Neutrophil (primary cell): ENCODE results near the gene LDLRAD4.

Experiments used
- H3K27ac ChIP-seq: fragments of 200-600 bp; sonication (generic); 2 replicates; pipeline ENCODE4 v1.5.1; 2016; ENCODE audit warnings: mild to moderate bottlenecking, moderate library complexity
- H3K27me3 ChIP-seq: fragments of 200-600 bp; sonication (generic); 2 replicates; pipeline ENCODE4 v1.6.0; 2016; ENCODE audit warnings: mild to moderate bottlenecking
- H3K36me3 ChIP-seq: fragments of 200-600 bp; sonication (generic); 2 replicates; pipeline ENCODE4 v1.5.1; 2017
- H3K4me1 ChIP-seq, 2 experiments: fragments of 200-600 bp in 1 of 2; sonication (generic) in 1 of 2; 1 replicate in 1 of 2; 2 replicates in 1 of 2; pipeline versions ENCODE4 v1.5.1 to v1.6.1; 2013 to 2016; ENCODE audit warnings: low read depth in 1 of 2, low read length in 1 of 2, mild to moderate bottlenecking in 1 of 2, moderate library complexity in 1 of 2; ENCODE audit not compliant: control insufficient read depth in 1 of 2, insufficient read depth in 1 of 2
- H3K4me3 ChIP-seq, 2 experiments: fragments of 200-600 bp in 1 of 2; sonication (generic) in 1 of 2; 1 replicate in 1 of 2; 2 replicates in 1 of 2; pipeline ENCODE4 v1.5.1; 2013 to 2016; ENCODE audit warnings: low read depth in 1 of 2, low read length in 1 of 2, mild to moderate bottlenecking in 1 of 2, moderate library complexity in 1 of 2
- H3K9me3 ChIP-seq: fragments of 200-600 bp; sonication (generic); 2 replicates; pipeline ENCODE4 v1.5.1; 2016
- TF ChIP-seq, protein P1 (sequence below): fragments of 200-600 bp; sonication (generic); IDR thresholded peaks from 2 replicates; pipeline ENCODE4 v1.5.1; 2016; ENCODE audit warnings: antibody characterized with exemption

LDLRAD4 gene

DNA sequence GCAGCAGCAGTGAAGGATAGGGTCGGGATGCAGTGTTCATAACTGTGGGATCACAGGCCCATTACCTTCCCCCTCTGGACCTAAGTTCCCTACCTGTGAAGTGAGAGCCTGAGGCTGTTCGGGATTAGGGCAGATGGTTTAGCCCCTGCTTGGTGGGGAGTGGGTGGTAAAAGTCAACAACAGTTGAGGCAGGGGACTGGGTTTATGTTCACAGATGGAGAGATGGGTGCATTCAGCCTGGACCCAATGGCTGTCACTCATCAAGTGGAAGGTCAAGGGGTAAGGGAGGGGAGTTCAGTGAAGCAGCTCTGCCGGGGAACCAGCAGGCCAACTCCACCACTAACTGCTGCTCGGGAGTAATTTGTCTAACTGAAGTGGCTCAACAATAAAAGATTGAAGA is 327.4 kb downstream of the LDLRAD4 start:
- Histone ChIP-seq H3K36me3 (no peaks in the 10 kb centered on the region), H3K4me3 (no peak overlapping the region), H3K4me1 (no peaks in the 10 kb centered on the region), H3K9me3 (no peaks in the 10 kb centered on the region), H3K27me3 (no peaks in the 10 kb centered on the region), H3K27ac (no peak overlapping the region)
- TF ChIP-seq, protein P1, sequence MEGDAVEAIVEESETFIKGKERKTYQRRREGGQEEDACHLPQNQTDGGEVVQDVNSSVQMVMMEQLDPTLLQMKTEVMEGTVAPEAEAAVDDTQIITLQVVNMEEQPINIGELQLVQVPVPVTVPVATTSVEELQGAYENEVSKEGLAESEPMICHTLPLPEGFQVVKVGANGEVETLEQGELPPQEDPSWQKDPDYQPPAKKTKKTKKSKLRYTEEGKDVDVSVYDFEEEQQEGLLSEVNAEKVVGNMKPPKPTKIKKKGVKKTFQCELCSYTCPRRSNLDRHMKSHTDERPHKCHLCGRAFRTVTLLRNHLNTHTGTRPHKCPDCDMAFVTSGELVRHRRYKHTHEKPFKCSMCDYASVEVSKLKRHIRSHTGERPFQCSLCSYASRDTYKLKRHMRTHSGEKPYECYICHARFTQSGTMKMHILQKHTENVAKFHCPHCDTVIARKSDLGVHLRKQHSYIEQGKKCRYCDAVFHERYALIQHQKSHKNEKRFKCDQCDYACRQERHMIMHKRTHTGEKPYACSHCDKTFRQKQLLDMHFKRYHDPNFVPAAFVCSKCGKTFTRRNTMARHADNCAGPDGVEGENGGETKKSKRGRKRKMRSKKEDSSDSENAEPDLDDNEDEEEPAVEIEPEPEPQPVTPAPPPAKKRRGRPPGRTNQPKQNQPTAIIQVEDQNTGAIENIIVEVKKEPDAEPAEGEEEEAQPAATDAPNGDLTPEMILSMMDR, result no peak

DNA sequence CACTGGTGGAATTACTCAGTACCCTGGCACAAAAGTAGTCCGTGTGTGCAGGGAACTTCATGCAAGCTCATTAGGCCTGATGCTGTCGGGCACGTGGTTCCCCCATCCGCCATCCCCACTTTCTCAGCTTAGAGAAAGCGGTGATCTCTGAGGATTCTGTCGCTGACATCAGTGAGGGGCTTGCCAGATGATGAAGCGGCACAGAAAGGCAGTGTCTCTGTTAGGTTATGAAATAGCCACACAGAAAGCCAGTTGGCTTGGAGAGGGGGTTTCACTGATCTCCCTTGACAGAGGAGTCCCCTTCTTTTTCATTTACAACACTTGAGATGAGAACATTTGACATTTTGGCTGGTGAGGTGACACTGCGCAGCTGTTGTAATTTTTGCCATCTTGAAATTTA is 328.1 kb downstream of the LDLRAD4 start:
- Histone ChIP-seq H3K9me3 (no peaks in the 10 kb centered on the region), H3K27ac (no peak overlapping the region), H3K4me3 (no peak overlapping the region), H3K27me3 (no peaks in the 10 kb centered on the region), H3K4me1 (no peaks in the 10 kb centered on the region), H3K36me3 (no peaks in the 10 kb centered on the region)
- TF ChIP-seq, protein P1, result no peak

DNA sequence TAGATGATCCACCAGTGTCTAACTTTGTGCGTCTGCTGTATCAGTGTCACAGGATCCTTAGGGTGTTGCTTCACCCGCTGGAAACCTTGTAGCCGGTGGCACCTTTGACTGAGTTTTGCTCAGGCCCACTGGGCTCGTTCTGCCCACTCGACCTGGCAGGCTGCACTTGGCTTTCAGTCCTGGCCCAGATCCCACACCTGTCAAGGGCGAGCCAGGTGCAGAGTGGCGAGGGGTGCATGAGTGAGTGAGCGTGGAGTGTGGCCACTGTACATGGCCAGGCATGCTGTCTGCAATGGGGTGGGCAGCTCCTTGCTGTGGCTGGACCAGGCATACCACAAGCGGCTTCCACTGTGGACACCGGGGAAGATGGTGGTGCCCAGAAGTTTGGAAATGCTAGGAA is 328.8 kb downstream of the LDLRAD4 start:
- no peaks in the 10 kb centered on the region for H3K9me3 ChIP-seq
- TF ChIP-seq, protein P1, result no peak
- H3K4me3 ChIP-seq, result no peak overlapping the region
- no peaks in the 10 kb centered on the region for H3K36me3 ChIP-seq
- no peaks in the 10 kb centered on the region for H3K4me1 ChIP-seq
- H3K27me3 ChIP-seq, result peaks cover 7% of the 10 kb centered on the region
- H3K27ac ChIP-seq, result no peak overlapping the region

DNA sequence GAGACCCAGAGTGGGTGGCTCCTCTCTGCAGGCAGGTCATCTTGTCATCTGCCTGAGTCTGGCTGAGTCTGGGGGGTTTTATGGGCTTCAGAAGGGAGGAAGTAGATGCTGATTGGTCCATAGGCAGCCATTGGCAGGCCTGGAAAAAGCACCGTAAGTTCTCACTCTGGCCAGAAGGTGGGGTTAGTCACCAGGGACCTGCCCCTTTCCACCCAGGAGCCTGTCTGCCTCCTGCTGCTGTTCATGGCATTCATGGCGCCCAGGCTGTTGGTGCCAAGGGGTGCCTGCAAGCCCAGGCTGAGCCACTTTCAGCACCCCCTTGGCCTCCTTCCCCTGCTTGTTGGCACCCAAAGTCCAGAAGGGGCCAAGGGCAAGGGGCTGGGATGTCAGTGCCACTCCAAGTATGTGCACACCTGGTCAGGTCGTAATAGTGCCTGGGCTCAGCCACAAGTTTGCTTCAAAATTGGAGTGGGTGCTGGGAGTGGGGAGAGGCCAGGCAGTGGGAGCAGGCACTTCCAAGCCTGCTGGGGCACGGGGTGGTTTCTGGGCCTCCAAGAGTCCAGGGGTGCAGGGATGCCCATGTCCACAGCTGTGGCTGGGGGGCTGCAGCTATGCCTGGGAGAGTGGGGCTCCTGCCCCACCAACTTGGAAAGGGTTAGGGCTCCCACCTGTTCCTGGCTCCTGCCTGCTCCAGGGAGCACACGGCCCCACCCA is 329.7 kb downstream of the LDLRAD4 start:
- H3K27me3 ChIP-seq, result peaks cover 15% of the 10 kb centered on the region
- no peaks in the 10 kb centered on the region for H3K4me1 ChIP-seq
- H3K36me3 ChIP-seq, result no peaks in the 10 kb centered on the region
- H3K27ac ChIP-seq, result no peak overlapping the region
- TF ChIP-seq, protein P1, result no peak
- no peaks in the 10 kb centered on the region for H3K9me3 ChIP-seq
- no peak overlapping the region for H3K4me3 ChIP-seq

DNA sequence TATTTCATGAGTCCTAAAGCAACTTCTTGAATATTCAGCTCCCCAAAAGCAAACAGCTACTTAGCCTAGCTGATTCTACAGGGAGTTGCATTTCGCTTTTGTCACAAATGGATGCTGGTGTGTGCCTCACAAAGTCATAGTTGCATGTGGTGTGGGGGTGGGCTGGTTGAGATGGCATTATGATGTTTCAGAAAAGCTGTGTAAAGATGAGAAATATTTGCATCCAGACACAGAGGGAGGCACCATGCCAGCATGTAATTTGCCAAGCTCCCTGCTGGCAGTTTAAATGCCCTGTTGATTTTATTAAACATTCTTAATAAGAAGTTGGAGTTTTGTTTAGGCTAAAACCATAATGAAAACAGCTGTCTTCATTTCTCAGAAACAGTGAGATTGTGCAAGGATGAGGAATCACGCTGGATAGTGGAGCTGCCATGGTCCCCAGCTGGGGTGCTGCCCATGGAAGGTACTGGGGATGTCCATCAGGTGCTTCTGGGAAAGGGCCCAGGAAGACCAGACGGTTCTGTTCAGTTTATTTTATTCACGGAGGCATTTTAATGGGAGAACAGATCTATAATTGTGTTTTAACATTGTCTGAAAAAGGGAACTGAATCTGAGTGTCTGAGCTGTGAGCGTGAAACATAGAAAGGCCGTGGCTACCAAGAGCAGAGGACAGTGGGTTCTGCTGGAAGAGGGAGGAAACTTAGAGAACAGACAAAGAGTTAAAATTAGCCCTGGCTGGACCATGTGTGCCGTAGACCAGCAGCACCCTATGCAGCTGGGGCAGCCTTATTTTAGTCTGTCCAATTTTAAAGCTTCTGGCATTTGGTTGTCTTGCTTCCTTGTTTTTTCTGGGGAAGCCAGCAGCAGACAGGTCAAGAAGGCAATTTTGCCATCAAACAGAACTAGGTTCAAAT is 330.7 kb downstream of the LDLRAD4 start:
- Histone ChIP-seq H3K4me1 (no peaks in the 10 kb centered on the region), H3K4me3 (no peak overlapping the region), H3K27ac (peak overlapping the region; percentile 2), H3K27me3 (peaks cover 15% of the 10 kb centered on the region), H3K36me3 (no peaks in the 10 kb centered on the region), H3K9me3 (no peaks in the 10 kb centered on the region)
- TF ChIP-seq, protein P1, result no peak
